HG03108 (cell line): ENCODE measurements around the gene SGMS1.
"Not testable (repeated sequence)": the region's sequence is repeated elsewhere in the genome, so short reads cannot be mapped to it uniquely, and the experiment has no call there.

Experiments
- ATAC-seq: cut with Tn5 transposase; IDR thresholded peaks from one replicate; pipeline ENCODE4 v1.9.1; 2021; ENCODE audit warnings: moderate library complexity; ENCODE audit not compliant: unreplicated experiment

Gene SGMS1

GRCh38 chr10:50286996-50287803 lies 336.6 kb downstream of the SGMS1 start:
- ATAC-seq: no peak

GRCh38 chr10:50286517-50286916 lies 337.2 kb downstream of the SGMS1 start:
- ATAC-seq: no peak

- no peak for ATAC-seq
Observed at GRCh38 chr10:50281967-50282522, 341.7 kb downstream of the SGMS1 start.

GRCh38 chr10:50281210-50281966 lies 342.4 kb downstream of the SGMS1 start:
- ATAC-seq: no peak

- no peak for ATAC-seq
Observed at GRCh38 chr10:50280049-50280841, 343.5 kb downstream of the SGMS1 start.

- ATAC-seq: no peak
Observed at GRCh38 chr10:50279489-50279888, 344.3 kb downstream of the SGMS1 start.

- ATAC-seq: peak; percentile 74
Observed at GRCh38 chr10:50275650-50276235, 348.0 kb downstream of the SGMS1 start.

GRCh38 chr10:50272531-50272930 lies 351.2 kb downstream of the SGMS1 start:
- ATAC-seq: no peak

GRCh38 chr10:50271564-50272250 lies 352.0 kb downstream of the SGMS1 start:
- no peak for ATAC-seq

- ATAC-seq: not testable (repeated sequence)
Observed at GRCh38 chr10:50267877-50268276, 355.9 kb downstream of the SGMS1 start.

GRCh38 chr10:50262625-50263024 lies 361.1 kb downstream of the SGMS1 start:
- ATAC-seq: not testable (repeated sequence)

GRCh38 chr10:50260791-50261281 lies 362.9 kb downstream of the SGMS1 start:
- ATAC-seq: peak; percentile 99
